KG1 (cell line): ENCODE results near the gene CEND1.
A peak's percentile ranks its signal among the peaks of the same experiment; 100 is the strongest.

Experiments used
- DNase-seq: peaks from one replicate; lab custom pipeline; 2025; lab: John Stamatoyannopoulos, UW

Gene CEND1

DNA sequence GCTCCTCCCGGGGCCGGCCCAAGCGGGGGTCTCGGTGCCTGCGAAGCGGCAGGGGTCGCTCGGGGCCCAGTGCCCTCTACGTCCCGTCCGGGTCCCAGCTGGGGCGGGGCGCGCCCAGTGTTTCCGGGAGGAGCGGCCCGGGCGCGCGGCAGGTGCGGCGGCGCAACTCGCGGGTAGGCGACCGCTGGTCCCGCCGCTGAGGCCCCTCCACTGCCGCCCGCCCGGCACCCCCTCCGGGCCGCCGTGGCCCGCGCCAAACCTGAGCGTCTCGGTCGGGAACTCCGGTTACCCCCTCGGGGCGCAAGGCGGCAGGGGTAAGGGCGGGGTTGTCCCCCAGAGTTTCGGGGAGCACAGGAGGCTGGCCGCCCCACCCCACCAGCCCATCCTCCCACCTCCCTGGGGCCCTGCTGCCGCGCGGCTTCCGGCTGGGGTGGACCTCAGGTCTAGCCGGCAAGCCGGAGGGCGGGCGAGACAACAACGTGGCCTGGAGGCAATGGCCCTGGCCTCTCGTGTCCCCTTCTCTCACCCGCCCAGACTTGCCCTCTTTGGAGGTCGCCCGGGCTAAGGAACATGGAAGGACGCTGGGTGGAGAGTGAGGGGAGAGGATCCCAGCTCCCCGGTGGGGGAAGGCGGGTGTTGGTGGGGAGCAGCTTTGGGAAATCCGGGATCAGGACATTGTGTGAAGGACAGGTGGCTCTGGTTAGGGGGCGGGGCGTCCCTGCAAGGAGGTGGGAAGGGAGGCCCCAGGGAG is 37.4 kb upstream of the CEND1 start:
- DNase-seq: no peak

DNA sequence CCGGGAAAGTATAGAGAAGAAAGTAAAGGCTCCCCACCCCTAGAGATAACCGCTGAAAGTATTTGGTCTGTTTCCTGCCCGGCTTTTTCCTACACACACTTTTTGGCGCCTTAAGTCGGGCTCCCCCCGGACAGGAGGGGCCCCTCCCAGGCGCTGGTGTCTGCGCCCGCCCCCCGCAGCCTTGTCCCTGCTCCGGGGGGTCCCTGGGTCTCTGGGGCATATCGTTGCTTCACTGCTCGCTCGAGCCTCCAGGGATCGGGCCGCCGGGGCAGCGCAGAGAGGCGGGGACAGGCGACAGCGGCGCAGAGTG is 36.9 kb upstream of the CEND1 start:
- DNase-seq: no peak

DNA sequence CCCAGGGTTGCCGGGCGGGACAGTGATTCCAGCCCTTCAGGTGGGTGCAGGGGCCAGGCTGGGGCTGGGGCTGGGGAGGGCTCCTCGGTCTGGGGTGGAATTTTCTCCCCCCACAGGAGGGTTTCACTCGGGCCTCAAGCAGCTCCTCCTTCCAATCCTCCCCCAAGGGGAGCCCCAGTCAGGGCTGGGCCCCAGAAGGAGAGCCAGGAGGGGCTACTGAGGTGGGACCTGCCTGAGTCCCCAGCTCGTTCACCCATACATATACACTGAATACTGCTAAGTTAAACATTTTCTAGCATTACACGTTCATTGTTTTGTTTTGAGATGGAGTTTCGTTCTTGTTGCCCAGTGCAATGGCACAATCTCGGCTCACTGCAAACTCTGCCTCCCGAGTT is 36.3 kb upstream of the CEND1 start:
- no peak for DNase-seq

DNA sequence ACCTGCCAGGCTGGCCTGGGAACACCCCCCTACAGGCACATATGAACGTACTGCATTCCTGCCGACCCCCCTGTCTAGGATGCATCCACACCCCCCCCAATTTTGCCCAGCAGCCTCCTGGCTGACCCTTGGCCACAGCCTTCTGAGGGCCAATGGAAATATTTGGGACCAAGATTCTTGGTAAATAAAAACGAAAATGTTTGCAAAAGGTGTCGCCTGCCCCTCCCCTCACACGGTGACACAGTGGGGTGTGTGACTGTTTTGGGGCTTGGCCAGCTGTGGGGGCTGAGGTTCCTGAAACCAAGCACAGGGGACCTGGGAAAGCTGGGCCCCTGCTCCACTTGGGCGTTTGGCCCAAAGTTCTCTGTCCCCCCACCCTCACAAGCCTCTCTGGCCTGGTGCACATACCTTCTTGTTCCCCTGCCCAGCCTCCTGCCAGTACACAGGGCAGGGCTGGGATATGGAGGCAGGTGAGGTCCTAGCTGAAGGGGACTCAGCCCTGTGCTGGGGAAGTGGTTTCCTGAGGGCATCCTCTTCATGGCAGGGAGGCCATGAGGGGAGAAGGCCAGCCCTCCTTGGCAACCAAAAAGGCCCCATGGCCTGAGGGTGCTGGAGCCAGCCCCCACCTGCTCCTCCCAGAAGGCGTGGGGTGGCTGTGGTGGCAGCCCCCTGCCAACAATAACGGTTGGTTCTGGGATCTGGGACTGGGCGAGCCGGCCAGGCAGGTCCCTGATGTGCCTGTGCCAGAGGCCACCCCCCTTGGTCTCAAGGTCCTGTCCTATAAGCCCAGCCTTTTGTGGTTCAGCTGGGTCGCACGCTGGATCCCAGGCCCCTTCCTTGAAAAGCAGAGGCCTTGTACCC is 35.7 kb upstream of the CEND1 start:
- DNase-seq: no peak

DNA sequence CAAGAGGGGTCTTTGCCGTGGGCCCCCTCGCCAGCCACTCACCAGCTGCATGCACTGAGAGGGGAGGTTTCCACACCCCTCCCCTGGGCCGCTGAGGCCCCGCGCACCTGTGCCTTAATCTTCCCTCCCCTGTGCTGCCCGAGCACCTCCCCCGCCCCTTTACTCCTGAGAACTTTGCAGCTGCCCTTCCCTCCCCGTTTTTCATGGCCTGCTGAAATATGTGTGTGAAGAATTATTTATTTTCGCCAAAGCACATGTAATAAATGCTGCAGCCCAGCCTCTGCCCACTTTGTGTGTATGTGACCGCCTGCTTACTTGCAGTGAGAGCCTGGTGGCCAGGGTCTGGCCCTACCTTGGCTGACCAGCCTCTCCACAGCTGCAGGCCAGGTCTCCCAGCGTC is 35.1 kb upstream of the CEND1 start:
- DNase-seq: no peak

DNA sequence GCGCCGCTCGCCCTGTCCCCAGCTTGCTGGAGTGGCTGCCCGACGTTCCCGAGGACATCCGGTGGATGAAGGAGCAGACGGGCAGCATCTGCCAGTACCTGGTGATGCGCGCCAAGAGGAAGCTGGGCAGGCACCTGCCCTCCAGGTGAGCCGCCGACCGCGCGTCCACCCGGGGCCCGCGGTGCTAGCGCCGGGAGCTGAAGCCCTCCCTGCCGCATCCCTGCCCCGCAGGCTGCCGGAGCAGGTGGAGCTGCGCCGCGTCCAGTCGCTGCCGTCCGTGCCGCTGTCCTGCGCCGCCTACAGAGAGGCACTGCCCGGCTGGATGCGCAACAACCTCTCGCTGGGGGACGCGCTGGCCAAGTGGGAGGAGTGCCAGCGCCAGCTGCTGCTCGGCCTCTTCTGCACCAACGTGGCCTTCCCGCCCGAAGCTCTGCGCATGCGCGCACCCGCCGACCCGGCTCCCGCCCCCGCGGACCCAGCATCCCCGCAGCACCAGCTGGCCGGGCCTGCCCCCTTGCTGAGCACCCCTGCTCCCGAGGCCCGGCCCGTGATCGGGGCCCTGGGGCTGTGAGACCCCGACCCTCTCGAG is 34.5 kb upstream of the CEND1 start:
- no peak for DNase-seq

DNA sequence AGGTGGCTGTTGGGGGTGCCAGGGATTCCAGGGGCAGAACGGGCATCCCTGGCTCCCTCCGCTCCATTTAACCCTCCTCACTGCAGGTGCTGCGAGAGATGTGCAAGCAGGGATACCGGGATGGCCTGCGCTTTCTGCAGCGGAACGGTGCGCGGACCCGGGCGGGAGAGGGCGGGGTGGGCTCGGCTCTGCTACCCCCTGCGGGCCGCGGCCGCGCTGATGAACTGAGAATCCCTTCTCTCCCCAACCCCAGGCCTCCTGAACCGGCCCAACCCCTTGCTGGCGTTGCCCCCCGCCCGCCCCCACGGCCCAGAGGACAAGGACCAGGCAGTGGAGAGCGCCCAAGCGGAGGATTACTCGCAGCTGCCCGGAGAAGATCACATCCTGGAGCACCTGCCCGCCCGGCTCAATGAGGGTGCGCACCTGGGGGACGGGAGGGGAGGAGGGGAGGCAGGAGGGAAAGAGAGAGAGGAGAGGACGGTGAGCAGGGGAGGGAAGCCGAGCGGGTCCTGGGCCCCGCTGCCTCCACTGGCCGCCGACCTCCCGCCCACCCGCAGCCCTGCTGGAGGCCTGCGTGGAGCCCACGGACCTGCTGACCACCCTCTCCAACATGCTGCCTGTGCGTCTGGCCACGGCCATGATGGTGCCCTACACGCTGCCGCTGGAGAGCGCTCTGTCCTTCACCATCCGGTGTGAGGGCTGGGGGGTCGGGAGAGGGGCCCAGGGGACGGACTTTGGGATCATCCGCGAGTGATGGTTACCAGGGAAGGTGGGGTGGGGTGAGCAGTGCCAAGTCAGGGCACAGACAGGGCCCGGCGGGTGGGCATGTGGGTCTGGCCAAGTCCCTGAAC is 33.8 kb upstream of the CEND1 start:
- DNase-seq: no peak

DNA sequence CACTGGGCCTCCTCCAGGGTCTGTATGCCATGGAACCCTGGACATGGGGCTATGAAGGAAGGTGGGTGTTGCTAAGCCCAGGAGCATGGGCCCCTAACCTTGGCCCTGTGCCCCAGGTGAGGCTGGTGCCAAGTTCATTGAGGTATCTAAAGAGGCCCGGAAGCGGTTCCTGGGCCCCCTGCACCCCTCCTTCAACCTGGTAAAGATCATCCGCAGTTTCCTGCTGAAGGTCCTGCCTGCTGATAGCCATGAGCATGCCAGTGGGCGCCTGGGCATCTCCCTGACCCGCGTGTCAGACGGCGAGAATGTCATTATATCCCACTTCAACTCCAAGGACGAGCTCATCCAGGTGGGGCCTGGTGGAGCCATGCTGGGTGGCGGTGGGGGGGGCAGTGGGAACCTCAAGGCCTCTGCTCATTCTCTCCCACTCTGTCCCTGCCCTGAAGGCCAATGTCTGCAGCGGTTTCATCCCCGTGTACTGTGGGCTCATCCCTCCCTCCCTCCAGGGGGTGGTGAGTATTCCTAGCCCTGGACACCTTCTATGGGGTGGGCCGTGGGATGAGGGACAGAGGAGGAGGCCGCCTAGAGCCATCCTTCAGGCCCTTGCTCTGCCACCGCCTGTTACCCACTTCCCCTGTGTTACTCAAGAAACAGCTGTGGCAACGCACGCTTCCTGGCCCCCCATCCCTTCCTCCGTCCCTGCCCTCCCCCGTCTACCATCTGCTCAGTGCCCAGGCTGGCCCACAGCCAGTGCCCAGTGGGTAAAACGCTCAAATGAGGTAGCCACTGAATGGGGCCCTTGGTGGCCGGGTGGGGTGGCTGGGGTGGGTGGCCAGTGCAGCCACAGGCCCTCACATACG is 31.9 kb upstream of the CEND1 start:
- DNase-seq: no peak

DNA sequence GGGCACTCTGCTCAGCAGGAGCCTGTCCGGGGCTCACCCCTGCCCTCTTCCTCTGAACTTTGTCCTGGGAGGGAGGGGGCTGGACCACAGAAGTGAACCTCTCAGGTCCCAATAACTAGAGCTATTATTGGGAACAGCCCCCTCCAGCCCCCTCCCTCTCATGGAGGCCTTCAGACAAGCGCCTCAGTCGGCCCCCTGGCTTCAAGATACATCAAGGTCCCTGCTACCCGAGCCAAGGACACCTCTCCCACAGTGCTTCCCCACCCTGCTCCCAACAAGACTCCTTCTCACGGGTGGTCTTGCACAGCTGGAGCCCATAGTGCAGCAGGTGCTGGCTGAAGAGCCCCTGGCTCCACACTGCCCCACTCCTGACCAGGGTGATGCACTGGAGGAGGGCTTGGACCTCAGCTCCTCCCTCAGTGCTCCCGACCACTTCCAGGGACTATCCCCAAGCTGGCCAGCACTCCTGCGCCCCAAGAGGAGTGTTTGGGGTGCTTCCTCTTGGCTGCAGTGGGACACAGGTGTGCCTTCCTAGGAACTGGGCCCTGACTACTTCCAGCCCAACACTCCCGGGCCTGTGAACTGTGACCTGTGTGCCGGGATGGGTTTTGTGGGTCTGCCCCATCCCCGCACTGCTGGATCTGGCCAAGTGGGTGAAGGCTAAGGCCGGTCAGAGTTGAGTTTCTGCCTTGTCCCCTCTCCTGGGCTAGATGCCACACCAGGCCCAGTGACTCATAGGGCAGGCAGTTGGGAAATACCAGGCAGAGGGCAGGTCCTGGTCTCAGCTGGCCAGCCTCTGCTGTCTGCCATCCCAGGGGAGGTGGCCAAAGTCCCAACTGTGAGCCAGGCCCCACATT is 31.0 kb upstream of the CEND1 start:
- no peak for DNase-seq

DNA sequence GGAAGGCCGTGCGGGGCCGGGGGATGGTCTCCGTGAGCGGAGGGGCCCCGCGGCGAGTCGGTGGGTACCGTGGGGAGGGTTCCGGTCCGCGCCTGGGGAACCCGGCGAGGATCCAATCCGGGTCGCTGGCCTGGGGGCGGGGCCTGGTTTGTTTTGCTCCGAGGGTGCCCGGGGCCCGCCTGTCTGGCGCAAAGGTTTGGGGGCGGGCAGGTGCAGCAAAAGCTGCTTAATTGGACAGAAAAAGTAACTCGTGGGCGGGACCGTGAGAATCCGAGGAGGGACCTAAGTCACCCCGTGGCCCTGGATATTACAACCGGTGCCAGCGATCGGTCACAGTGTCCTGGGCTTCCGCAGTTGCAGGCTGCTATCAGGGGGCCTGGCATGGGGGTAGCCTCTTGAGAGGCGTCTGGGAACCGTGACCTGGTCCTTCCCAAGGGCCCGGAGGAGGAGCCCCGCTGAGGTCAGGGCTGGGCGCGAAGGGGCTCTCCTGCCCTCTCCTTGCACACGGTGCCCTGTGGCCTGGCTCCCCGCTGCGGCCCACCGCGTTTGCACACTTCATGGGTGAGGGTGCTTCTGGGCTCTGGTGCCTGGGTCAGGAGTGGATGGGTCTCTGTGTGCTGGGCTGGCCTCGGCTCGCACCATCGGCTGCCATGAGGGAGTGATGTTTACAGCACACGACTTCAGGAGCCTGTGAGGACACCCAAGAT is 30.2 kb upstream of the CEND1 start:
- DNase-seq: peak; percentile 80

DNA sequence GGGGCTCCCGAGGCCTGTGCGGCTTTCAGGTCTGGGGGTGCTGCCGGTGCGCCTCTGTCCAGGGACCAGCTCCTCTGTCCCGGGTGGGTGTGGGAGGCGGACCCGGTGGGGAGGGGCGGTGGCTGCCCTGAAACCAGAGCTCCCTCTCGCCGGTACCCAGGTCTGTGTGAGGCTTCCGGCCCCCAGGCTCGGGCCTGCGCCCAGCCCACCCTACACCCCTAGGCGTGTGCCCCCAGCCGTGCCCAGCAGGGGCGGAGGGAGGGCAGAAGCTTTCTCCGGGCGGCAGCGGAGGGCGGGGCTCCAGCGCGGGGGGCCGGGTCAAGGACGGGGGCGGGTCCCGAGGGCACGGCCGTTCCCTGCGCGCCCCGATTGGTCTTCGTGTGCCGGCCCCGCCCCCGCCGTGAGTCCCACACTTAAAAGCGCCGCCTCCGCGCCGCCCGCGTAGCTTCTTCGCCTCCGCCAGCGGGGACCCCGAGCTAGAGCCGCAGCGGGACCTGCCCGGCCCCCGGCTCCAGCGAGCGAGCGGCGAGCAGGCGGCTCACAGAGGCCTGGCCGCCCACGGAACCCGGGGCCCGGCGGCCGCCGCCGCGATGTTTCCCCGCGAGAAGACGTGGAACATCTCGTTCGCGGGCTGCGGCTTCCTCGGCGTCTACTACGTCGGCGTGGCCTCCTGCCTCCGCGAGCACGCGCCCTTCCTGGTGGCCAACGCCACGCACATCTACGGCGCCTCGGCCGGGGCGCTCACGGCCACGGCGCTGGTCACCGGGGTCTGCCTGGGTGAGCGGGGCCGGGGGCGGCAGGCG is 29.4 kb upstream of the CEND1 start:
- peak; percentile 84 for DNase-seq

DNA sequence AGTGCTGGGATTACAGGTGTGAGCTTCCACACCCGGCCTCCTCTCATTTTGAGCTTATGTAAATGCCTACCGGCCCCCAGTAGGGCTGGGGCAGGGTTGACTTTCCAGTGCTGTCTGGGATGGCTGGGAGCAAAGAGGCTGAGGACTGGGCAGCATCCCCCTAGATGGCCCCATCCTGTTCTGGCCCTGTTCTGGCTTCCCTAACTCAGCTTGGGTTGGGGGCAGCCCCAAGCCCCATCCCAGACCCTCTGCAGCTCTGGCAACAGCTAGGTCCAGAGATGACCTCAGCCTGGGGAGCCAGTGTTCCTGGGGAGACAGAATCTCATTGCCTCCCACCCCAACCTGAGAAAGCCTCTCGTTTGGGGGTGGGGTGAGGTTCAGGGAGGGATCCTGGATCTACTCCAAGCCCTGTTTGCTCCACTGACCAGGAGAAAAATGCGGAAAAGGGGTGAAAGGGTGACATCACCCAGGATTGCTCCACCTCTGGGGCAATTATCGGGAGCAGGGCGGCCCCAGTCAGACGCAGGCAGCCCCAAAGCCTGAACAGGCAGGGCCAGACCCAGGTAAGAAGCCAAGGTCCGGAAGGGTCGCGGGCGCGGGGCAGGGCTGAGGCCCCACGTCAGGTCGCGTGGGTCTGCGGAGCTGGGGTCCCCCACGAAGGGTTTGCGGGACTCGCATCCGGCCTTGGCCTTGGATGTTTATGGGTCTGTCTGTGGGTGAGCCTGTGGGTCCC is 28.7 kb upstream of the CEND1 start, which contains the start of gene PNPLA2:
Gene PNPLA2, plus strand, starts transcription at position 519 of the 733 bp plus-strand sequence. CDS start 805 bp downstream, outside the sequence.
- DNase-seq: no peak

DNA sequence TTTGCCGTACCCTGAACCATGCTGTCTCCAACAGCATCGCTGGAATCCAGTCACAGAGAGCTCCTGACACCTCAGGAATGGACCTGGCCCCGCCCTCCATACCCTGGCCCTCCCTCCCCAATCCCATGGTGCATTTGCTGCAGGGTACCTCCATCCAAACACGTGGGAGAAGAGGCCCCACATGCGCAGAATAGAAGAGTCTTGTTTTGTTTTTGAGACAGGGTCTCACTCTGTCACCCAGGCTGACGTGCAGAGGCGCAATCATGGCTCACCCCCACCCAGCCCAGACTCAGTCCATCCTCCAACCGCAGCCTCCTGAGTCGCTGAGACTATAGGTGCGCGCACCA is 26.5 kb upstream of the CEND1 start:
- no peak for DNase-seq

DNA sequence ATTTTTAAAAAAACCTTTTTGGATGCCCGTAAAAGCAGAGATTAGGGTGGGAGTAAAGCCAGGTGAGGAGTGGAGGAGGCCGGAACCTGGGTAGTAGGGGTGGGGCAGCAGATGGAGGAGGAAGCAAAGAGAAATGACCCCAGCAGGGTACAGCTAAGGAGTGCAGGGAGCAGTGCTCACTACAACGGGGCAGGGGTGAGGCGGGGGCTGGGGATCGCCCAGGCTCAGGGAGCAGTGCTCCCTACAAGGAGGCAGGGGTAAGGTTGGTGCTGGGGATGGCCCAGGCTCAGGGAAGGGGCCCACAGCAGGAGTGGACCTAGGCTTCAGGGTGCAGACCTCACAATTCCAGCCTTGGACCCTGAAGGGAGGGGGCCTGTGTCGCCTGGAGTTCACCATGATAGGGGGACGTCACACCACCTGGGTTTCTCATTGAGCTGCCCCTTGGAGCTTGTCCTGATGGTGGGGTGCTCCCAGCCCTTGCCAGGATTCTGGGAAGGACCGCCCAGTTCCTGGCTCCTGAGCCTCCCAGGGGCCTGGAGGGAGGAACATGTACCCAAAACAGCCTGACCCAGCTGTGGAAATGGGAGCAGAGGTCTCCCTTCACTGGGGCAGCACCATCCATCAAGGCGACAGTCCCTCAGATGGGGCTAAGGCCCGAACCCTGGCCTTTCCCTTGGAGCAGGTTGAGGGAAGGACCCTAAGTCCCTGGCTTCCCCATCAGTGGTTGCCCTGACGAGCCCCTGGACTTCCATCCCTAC is 26.0 kb upstream of the CEND1 start:
- no peak for DNase-seq

DNA sequence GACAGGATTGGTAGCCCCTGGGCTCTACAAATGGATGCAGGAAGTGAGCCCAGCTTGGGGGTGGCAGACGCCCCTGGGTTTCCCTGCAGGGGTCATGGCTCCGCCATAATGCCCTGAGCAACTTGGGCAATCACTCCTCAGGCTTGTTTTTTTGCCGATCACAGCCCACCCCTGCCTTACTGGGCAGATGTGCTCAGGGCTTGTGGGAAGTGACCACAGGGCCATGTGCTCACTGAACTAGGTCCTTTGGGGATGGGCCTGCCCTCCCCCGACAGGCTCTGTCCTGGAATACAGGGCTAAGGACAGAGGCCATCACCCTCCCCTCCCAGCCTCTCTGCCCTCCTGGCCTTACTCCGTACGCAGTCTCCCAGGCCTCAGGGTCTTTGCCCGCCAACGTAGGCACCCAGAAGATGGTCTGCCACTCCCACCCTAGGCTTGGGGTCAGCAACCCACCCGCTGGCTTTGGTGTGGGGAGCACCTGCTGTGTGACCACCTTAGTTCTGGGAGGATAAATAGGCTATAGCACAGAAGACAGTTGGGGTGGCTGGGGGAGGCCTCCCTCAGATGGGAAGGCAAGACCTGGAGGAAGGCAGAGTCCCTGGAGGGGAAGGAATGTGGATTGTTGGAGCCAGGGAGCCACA is 23.7 kb upstream of the CEND1 start:
- no peak for DNase-seq

DNA sequence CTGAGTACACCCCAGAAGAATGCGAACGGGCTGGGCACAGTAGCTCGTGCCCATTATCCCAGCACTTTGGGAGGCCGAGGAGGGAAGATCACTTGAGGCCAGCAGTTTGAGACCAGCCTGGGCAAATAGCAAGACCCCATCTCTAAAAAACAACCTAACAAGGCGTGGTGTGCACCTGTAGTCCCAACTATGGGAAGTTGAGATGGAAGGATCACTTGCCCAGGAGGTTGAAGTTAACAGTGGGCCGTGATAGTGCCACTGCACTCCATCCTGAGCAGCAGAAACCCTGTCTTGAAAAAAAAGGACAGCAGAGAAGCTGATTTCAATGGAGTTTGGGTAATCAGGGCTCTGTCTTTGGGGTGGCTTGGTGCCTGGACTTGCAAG is 23.2 kb upstream of the CEND1 start:
- DNase-seq: no peak

DNA sequence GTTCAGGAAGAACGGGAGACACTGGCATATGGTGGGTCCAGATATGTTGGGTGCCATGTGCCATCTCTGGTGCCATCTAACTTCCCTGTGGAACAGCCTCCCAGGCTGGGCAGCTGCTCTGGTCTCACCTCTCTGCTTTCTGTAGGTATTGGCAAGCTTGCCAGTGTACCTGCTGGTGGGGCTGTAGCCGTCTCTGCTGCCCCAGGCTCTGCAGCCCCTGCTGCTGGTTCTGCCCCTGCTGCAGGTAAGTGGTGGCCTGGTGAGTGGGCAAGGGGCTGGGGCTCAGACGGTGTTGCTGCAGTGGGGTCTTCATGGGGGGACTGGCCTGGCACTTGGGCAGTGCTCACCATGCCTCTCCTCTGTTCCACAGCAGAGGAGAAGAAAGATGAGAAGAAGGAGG is 22.5 kb upstream of the CEND1 start:
- DNase-seq: no peak
